Measurements from ENCODE around the gene GPR152.
A peak's percentile ranks its signal among the peaks of the same experiment; 100 is the strongest.
"Not testable (repeated sequence)": the region's sequence is repeated elsewhere in the genome, so short reads cannot be mapped to it uniquely, and the experiment has no call there.

GPR152 gene

GRCh38 chr11:67429038-67429668, 23.4 kb downstream of the GPR152 start:
- FAIRE-seq (peak; percentile 70), DNase-seq (ENCODE audit: insufficient read length, low spot score) (no peak)

- peak; percentile 100 for DNase-seq (ENCODE audit: insufficient read length, low spot score)
- FAIRE-seq, result peak; percentile 99
Measured at GRCh38 chr11:67428052-67429001, 24.2 kb downstream of the GPR152 start, which contains the start of gene RPS6KB2. Gene RPS6KB2, plus strand, starts transcription at chr11:67428494. Its CDS starts 52 bp downstream, at chr11:67428546.

DNA sequence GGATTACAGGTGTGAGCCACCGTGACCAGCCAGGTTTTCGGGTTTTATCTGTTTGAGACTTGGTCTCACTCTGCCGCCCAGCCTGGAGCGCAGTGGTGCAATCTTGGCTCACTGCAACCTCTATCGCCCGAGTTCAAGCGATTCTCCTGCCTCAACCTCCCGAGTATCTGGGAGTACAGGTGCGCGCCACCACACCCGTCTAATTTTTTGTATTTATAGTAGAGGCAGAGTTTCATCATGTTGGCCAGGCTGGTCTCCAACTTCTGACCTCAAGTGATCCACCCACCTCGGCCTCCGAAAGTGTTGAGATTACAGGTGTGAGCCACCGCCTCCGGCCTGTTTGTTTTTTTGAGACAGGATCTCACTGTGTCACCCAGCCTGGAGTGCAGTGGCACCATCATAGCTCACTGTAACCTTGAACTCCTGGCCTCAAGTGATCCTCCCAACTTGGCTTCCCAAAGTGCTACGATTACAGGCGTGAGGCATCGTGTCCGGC, 25.1 kb downstream of the GPR152 start:
- peak; percentile 69 for FAIRE-seq
- DNase-seq (ENCODE audit: insufficient read length, low spot score), result not testable (repeated sequence)

- FAIRE-seq (no peak), DNase-seq (ENCODE audit: insufficient read length, low spot score) (no peak)
Measured at GRCh38 chr11:67423891-67424613, 28.5 kb downstream of the GPR152 start.

DNA sequence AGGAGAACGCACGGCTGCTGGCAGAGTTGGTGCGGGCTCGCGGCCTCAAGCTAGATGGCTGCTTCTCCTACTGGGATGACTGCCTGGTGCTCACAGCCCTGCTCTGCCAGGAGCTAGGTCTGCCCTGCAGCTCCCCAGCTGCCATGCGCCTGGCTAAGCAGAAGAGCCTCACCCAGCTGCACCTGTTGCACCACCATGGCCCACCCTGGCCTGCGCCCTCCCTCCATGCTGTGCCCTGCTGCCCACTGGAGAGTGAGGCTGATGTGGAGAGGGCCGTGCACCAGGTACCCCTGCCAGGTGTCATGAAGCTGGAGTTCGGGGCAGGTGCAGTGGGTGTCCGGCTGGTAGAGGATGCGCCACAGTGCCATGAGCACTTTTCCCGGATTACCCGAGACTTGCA, 29.1 kb downstream of the GPR152 start:
- DNase-seq (ENCODE audit: insufficient read length, low spot score), result no peak
- FAIRE-seq, result no peak

DNA sequence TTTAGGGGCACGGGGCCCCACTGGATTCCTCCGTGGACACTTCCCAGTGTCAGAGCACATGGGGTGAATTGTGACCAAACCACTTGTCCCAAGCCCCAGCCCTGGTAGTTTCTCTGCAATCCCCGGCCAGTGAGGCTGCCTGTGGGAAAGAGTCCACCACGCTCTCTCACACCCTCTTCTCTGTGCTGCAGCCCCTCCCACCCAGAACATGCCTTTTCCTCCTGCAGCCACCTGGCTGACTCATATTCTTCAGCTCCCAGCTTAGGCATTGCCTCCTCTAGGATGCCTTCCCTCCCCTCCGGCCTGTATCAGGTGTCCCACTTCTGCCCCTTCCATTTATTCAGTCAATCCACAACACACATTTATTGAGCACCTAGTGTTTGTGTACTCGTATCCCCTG, 29.6 kb downstream of the GPR152 start:
- no peak for DNase-seq (ENCODE audit: insufficient read length, low spot score)
- FAIRE-seq, result peak; percentile 77

DNA sequence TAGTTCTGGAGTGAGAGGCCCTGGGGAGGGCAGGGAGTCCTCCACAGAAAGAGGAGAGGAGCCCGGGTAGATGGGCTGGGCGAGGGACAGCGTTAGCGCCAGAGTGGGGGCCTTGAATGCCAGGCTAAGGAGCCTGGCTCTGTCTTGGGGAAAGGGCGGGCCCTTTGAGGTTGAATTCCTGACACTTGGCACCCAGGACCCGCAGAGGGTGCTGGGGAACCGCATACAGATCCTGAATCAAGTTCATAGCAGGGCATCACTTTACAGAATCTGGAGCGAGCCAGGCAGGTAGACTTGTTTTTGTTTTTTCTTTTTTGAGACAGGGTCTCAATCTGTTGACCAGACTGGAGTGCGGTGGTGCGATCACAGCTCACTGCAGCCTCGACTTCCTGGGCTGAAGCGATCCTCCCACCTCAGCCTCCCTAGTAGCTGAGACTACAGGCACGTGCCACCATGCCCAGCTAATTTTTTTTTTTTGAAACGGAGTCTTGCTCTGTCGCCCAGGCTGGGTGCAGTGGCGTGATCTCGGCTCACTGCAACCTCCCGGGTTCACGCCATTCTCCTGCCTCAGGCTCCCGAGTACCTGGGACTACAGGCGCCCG, 31.0 kb downstream of the GPR152 start:
- no peak for DNase-seq (ENCODE audit: insufficient read length, low spot score)
- FAIRE-seq, result no peak

DNA sequence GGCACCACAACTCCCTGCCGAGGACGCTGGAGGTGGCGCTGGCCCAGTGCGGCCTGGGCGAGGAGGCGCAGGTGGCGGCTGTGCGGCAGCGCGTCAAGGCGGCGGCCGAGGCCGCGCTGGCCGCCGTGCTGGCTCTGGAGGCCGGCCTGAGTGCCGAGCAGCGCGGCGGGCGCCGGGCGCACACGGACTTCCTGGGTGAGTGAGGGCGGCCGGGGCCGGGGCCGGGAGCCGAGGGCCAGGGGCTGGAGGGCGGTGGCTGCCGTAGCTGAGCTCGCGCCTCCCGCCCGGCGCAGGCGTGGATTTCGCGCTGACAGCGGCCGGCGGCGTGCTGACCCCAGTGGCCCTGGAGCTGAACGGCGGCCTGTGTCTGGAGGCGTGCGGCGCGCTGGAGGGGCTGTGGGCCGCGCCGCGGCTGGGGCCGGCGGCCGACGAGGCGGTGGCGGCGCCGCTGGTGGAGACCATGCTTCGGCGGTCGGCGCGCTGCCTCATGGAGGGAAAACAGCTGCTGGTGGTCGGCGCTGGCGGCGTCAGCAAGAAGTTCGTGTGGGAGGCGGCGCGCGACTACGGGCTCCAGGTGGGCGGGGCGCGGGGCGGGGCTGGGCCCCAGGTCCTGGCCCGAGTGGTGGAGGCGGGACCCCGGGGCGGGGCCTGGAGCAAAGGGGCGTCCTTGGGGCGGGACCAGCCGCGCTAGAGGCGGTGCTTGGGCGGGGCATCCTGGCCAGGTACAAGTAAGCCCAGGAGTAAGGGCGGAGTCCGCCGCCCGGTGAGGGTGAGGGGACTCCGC, 31.7 kb downstream of the GPR152 start:
- FAIRE-seq (peak; percentile 99), DNase-seq (ENCODE audit: insufficient read length, low spot score) (peak; percentile 99)

DNA sequence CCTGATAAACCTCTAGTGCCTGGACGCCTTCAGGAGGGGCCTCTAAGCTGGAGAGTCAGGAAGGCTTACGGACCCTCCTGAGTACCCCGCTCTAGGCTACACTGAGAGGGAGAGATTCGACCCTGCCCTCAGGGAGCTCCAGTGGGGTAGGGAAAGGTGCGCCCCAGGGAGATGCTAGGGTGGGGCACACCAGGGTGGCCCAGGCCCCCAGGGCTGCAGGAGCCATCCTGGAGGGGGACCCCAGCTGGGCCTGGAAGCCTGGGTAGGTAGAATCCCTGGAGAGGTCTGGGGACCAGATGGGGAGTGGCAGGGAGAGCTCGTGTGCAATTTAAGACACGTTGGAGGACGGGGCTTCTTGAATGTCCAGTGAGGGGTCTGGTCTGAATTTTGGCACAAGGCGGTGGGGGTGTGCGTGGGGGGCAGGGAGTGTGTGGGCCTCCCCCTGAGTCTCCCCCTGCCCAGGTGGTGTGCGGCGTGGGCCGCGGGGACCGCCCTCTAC, 32.3 kb downstream of the GPR152 start:
- FAIRE-seq (no peak), DNase-seq (ENCODE audit: insufficient read length, low spot score) (no peak)

DNA sequence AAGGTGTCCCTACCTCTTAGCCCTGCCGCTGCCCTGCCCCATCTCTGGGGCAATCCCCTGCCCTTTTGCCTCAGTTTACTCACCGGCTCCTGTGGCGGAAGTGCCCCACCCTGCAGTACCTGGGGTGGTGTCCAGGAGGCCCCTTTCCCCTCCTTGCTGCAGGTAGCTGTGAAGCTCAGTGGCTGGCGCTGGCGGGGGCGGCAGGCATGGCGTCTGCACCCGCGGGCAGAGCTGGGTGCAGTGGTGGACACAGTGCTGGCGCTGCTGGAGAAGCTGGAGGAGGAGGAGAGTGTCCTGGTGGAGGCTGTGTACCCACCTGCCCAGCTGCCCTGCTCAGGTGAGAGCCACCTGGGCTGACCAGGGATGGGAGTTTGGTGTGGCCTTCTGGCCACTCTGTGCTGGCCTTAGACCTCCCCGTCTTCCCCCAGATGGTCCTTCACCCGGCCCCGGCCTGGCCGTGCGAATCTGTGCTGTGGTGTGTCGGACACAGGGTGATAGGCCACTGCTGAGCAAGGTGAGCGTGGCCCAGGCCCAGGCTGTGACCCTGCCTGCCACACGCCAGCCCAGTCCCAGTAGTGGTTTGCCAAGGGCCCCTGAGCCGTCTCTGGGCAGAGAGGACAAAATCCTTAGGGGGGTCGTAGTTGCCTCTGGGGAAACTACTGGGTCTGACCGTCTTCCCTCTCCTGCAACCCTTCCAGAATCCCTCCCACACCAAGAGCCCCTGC, 33.0 kb downstream of the GPR152 start:
- peak; percentile 77 for FAIRE-seq
- DNase-seq (ENCODE audit: insufficient read length, low spot score), result no peak

DNA sequence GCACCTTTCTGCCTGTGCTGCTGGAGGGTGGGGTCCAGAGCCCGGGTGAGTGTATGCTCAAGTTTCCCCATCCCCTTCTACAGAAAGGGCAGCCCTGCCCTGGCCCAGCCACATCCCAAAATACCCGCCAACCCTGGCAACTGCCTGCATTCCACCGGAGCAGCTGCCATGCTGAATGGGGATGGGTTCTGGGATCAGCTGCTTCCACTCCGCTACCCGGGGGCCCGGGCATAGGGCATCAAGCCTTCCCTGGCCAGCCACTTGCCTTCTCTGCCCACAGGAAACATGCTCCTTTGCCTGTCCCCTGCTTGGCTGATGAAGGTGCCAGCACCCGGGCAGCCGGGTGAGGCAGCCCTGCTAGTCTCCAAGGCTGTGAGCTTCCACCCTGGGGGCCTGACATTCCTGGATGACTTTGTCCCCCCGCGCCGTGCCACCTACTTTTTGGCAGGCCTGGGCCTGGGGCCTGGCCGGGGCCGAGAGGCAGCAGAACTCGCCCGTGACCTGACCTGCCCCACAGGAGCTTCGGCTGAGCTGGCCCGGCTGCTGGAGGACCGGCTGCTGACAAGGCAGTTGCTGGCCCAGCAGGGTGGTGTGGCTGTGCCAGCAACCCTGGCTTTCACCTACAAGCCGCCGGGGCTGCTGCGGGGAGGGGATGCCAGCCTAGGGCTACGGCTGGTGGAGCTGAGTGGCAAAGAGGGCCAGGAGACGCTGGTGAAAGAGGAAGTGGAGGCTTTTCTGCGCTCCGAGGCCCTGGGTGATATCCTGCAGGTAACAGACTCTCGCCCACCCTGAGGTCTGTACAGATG, 33.9 kb downstream of the GPR152 start:
- no peak for DNase-seq (ENCODE audit: insufficient read length, low spot score)
- peak; percentile 66 for FAIRE-seq

DNA sequence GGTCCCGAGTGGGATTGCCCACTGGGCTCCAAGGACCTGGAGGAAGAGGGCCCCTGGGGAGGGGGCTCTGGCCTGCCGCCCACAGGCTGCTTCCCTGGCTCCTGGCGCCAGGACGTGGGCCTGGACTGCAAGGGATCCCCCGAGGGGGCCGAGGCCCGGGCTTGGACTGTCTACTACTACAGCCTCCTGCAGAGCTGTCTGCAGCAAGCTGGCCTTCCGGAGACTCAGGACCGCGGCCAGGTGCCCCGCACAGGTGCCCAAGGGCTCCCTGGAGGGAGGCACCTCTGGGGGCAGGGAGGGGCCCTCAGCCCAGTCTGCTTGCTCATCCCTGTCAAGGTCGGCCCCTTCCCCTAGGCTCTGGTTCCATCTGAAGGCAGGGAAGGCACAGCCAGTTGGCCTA, 35.1 kb downstream of the GPR152 start:
- no peak for FAIRE-seq
- DNase-seq (ENCODE audit: insufficient read length, low spot score), result no peak

DNA sequence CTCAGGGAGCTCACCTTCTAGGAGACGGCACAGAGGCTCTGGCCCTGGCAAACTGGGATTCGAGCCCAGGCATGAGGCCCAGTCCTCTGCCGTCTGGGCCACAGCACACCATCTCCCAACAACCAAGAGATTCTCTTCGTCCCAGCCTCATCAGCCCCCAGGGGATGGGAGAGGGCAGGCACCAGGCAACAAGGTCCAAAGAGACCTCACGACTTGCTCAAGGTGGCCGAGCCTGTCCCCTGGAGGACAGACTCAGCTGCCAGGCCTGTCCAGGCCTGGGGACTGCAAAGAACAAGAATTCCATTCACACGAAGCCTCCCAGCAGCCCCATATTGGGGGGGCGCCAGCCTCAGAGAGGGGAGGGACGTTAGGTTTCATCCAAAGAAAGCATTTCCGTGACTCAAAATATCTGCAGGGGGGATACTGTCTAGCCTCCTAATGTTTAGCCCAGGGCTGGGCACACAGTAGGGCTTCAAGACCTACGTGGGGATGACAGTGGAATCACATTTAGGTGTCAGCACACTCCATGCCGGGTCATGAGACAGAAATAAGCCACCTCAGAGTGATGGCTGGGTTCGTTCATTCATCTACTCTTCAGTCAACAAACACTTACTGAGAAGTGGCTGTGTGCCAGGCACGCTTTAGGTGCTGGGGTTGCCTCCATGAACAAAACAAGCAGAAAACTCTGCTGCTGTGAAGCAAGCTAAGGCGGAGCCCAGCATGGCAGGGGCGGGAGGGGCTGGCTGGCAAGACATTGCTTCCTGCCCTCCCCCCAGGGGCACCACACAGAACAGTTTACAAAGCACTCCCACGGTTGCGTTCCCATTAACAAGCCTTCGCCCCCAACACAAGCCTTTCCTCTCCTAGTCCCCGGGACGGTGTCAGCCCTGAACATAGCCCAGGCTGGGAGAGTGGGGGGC, 35.9 kb downstream of the GPR152 start:
- FAIRE-seq, result peak; percentile 58
- no peak for DNase-seq (ENCODE audit: insufficient read length, low spot score)

- FAIRE-seq (peak; percentile 42), DNase-seq (ENCODE audit: insufficient read length, low spot score) (no peak)
Measured at GRCh38 chr11:67415501-67416304, 36.8 kb downstream of the GPR152 start, which contains the start of gene CARNS1. Gene CARNS1, plus strand, starts transcription at chr11:67415678. Its CDS starts 522 bp downstream, at chr11:67416200.

- DNase-seq (ENCODE audit: insufficient read length, low spot score) (no peak), FAIRE-seq (peak; percentile 55)
Measured at GRCh38 chr11:67413266-67413849, 39.2 kb downstream of the GPR152 start.

Data from HTR-8/SVneo (cell line).